Measurements from ENCODE around the gene PMPCA. TPM values are rescaled to one million over a fixed set of nuclear protein-coding genes. Genes with fewer than 3 reads are reported as not detected.

Gene PMPCA
- total and polyA plus RNA-seq, 2 of the 13 experiments (the other 11 are each of a cell fraction or from before 2014, with no cell fraction given): 70.2 to 88.4 TPM

DNA sequence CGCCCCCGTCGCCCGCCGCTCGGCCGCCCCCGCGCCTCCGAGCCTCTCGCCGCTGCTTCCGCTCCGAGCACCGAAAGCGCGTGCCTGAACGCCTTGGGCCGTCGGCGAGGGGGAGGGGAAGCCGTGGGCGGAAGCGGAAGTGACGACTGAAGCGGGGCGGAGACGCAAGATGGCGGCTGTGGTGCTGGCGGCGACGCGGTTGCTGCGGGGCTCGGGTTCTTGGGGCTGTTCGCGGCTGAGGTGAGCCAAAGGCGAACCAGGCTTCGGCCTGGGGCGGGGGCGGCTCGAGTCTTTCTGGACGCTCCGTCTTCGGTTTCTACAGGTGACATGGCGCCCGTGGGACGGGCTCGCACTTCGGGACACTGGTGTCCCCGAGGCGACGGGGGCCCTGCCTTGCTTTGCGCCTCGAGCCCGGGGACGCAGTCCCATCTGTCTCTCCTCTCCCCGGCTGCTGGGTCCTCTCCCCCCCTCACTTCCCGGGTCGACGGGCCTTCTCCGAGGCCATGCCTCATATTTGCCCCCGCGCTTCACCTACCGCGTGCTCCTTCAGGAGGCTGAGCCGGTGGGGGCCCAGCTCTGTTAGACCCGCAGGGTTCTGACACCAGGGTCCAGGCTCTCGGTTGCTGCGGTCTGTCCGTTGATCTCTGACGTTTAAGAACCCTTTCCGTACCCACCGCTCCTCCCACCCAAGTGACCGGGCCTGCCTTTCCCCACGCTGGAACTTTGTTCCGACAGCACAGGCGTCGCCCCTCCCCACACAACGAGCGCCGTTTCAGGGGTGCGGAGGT is at the start of gene PMPCA, which contains the start of gene ENTR1 (continued):
- TF ChIP-seq KMT2A (CRISPR knock-in tag; IDR thresholded peaks at IDR 0.05) (peak; percentile 88), ATF4 (CRISPR knock-in tag; IDR thresholded peaks at IDR 0.05) (peak in 1 of 2 experiments; percentile 54; a peak in 1 of 4 replicates), ZNF878 (CRISPR knock-in tag; IDR thresholded peaks at IDR 0.05) (no peak), BHLHE40 (IDR thresholded peaks at IDR 0.05; ENCODE audit: low read length) (0 out of 2 replicates have a peak, but pooled peaks have one; percentile 56), XBP1 (CRISPR knock-in tag; IDR thresholded peaks at IDR 0.05) (no peak), ZNF160 (CRISPR knock-in tag; IDR thresholded peaks at IDR 0.05) (no peak), ZNF253 (CRISPR knock-in tag; IDR thresholded peaks at IDR 0.05; ENCODE audit: borderline replicate concordance) (no peak), CREB1 (IDR thresholded peaks at IDR 0.05) (peak; percentile 88), CREB1 (CRISPR knock-in tag; IDR thresholded peaks at IDR 0.05) (peak; percentile 94), FOSL2 (CRISPR knock-in tag; IDR thresholded peaks at IDR 0.05) (peak; percentile 43), ZNF292 (CRISPR knock-in tag; IDR thresholded peaks at IDR 0.05; ENCODE audit: borderline replicate concordance, low read depth) (no peak), ZNF256 (CRISPR knock-in tag; conservative IDR thresholded peaks at IDR 0.05) (no peak), SSRP1 (CRISPR knock-in tag; IDR thresholded peaks at IDR 0.05) (no peak), ZNF33A (CRISPR knock-in tag; IDR thresholded peaks at IDR 0.05; ENCODE audit: borderline replicate concordance) (no peak), CEBPG (CRISPR knock-in tag; IDR thresholded peaks at IDR 0.05) (peak; percentile 37; the same call in 1 of the 2 replicates), ZXDC (CRISPR knock-in tag; IDR thresholded peaks at IDR 0.05) (no peak), CBX1 (IDR thresholded peaks at IDR 0.05; ENCODE audit: low read depth) (peak; percentile 68), MYC (CRISPR knock-in tag; IDR thresholded peaks at IDR 0.05; ENCODE audit: borderline replicate concordance) (peak; percentile 94), ZNF891 (CRISPR knock-in tag; IDR thresholded peaks at IDR 0.05) (no peak)
- TF ChIP-seq, protein P1, sequence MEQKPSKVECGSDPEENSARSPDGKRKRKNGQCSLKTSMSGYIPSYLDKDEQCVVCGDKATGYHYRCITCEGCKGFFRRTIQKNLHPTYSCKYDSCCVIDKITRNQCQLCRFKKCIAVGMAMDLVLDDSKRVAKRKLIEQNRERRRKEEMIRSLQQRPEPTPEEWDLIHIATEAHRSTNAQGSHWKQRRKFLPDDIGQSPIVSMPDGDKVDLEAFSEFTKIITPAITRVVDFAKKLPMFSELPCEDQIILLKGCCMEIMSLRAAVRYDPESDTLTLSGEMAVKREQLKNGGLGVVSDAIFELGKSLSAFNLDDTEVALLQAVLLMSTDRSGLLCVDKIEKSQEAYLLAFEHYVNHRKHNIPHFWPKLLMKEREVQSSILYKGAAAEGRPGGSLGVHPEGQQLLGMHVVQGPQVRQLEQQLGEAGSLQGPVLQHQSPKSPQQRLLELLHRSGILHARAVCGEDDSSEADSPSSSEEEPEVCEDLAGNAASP (CRISPR knock-in tag; IDR thresholded peaks at IDR 0.05; ENCODE audit: borderline replicate concordance): no peak; the same call in 1 of the 2 replicates
- TF ChIP-seq, protein P2, sequence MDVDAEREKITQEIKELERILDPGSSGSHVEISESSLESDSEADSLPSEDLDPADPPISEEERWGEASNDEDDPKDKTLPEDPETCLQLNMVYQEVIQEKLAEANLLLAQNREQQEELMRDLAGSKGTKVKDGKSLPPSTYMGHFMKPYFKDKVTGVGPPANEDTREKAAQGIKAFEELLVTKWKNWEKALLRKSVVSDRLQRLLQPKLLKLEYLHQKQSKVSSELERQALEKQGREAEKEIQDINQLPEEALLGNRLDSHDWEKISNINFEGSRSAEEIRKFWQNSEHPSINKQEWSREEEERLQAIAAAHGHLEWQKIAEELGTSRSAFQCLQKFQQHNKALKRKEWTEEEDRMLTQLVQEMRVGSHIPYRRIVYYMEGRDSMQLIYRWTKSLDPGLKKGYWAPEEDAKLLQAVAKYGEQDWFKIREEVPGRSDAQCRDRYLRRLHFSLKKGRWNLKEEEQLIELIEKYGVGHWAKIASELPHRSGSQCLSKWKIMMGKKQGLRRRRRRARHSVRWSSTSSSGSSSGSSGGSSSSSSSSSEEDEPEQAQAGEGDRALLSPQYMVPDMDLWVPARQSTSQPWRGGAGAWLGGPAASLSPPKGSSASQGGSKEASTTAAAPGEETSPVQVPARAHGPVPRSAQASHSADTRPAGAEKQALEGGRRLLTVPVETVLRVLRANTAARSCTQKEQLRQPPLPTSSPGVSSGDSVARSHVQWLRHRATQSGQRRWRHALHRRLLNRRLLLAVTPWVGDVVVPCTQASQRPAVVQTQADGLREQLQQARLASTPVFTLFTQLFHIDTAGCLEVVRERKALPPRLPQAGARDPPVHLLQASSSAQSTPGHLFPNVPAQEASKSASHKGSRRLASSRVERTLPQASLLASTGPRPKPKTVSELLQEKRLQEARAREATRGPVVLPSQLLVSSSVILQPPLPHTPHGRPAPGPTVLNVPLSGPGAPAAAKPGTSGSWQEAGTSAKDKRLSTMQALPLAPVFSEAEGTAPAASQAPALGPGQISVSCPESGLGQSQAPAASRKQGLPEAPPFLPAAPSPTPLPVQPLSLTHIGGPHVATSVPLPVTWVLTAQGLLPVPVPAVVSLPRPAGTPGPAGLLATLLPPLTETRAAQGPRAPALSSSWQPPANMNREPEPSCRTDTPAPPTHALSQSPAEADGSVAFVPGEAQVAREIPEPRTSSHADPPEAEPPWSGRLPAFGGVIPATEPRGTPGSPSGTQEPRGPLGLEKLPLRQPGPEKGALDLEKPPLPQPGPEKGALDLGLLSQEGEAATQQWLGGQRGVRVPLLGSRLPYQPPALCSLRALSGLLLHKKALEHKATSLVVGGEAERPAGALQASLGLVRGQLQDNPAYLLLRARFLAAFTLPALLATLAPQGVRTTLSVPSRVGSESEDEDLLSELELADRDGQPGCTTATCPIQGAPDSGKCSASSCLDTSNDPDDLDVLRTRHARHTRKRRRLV (CRISPR knock-in tag; IDR thresholded peaks at IDR 0.05): peak; percentile 85; the same call in 1 of the 2 replicates

Data from HepG2 (cell line).